H9 (cell line): ENCODE measurements around the gene LIX1. TPM values are rescaled to one million over a fixed set of nuclear protein-coding genes. Genes with fewer than 3 reads are reported as not detected.

ENCODE experiments used
- DNase-seq: peaks from one replicate; pipeline ENCODE4 v3.0.0-alpha.2; 2017
- H2AFZ ChIP-seq: one replicate; pipeline ENCODE4 v1.6.1; 2013; ENCODE audit warnings: mild to moderate bottlenecking, low read length, control low read depth, moderate library complexity
- H2AK5ac ChIP-seq: 2 replicates; pipeline ENCODE4 v1.6.1; 2013; ENCODE audit warnings: low read length, control low read depth, mixed read lengths; ENCODE audit not compliant: insufficient read length
- H2BK120ac ChIP-seq: one replicate; pipeline ENCODE4 v1.6.1; 2013; ENCODE audit warnings: low read depth, mild to moderate bottlenecking, low read length, control low read depth, inconsistent platforms; ENCODE audit not compliant: poor library complexity, severe bottlenecking
- H2BK12ac ChIP-seq: 2 replicates; pipeline ENCODE4 v1.6.1; 2013; ENCODE audit warnings: low read length, control low read depth, mixed read lengths, low read depth; ENCODE audit not compliant: insufficient read length
- H2BK15ac ChIP-seq: 2 replicates; pipeline ENCODE4 v1.6.1; 2013; ENCODE audit warnings: low read depth, low read length, control low read depth
- H2BK20ac ChIP-seq: one replicate; pipeline ENCODE4 v1.6.1; 2013; ENCODE audit warnings: low read depth, mild to moderate bottlenecking, low read length, control low read depth, inconsistent platforms; ENCODE audit not compliant: poor library complexity, severe bottlenecking
- H2BK5ac ChIP-seq: 2 replicates; pipeline ENCODE4 v1.6.1; 2013; ENCODE audit warnings: low read length, control low read depth, mixed read lengths; ENCODE audit not compliant: insufficient read length
- H3K14ac ChIP-seq: 2 replicates; pipeline ENCODE4 v1.6.1; 2013; ENCODE audit warnings: low read length, control low read depth; ENCODE audit not compliant: insufficient read depth
- H3K18ac ChIP-seq: 2 replicates; pipeline ENCODE4 v1.6.1; 2013; ENCODE audit warnings: low read depth, mild to moderate bottlenecking, mixed read lengths, low read length, control low read depth; ENCODE audit not compliant: insufficient read length
- H3K23ac ChIP-seq: 2 replicates; pipeline ENCODE4 v1.6.1; 2013; ENCODE audit warnings: low read length, control low read depth, mixed read lengths, low read depth; ENCODE audit not compliant: insufficient read length
- H3K23me2 ChIP-seq: 2 replicates; pipeline ENCODE4 v1.6.1; 2013; ENCODE audit warnings: low read depth, mild to moderate bottlenecking, mixed read lengths, low read length, control low read depth; ENCODE audit not compliant: insufficient read length, poor library complexity, severe bottlenecking
- H3K27ac ChIP-seq: 2 replicates; pipeline ENCODE4 v1.5.1; 2013; ENCODE audit warnings: low read length, control low read depth, mixed read lengths, low read depth; ENCODE audit not compliant: insufficient read length
- H3K27me3 ChIP-seq: 2 replicates; pipeline ENCODE4 v1.6.1; 2013; ENCODE audit warnings: low read length, control low read depth, inconsistent platforms; ENCODE audit not compliant: insufficient read depth
- H3K4ac ChIP-seq: 2 replicates; pipeline ENCODE4 v1.6.1; 2013; ENCODE audit warnings: low read depth, mild to moderate bottlenecking, control low read depth, inconsistent platforms, low read length, moderate library complexity
- H3K4me1 ChIP-seq: 2 replicates; pipeline ENCODE4 v1.6.1; 2013; ENCODE audit warnings: low read length, control low read depth, inconsistent platforms; ENCODE audit not compliant: insufficient read depth
- H3K4me2 ChIP-seq: 2 replicates; pipeline ENCODE4 v1.6.1; 2013; ENCODE audit warnings: low read length, control low read depth, mixed read lengths; ENCODE audit not compliant: insufficient read length, insufficient read depth
- H3K56ac ChIP-seq: 2 replicates; pipeline ENCODE4 v1.6.1; 2013; ENCODE audit warnings: low read depth, mild to moderate bottlenecking, mixed read lengths, low read length, control low read depth; ENCODE audit not compliant: insufficient read length
- H3K79me1 ChIP-seq: 2 replicates; pipeline ENCODE4 v1.6.1; 2013; ENCODE audit warnings: low read depth, mild to moderate bottlenecking, moderate library complexity, low read length, control low read depth, inconsistent platforms; ENCODE audit not compliant: insufficient read depth, poor library complexity, severe bottlenecking
- H3K79me2 ChIP-seq: 2 replicates; pipeline ENCODE4 v1.6.1; 2013; ENCODE audit warnings: low read length, control low read depth, inconsistent platforms; ENCODE audit not compliant: insufficient read depth
- H3K9ac ChIP-seq: 2 replicates; pipeline ENCODE4 v1.6.1; 2013; ENCODE audit warnings: low read length, control low read depth, mixed read lengths; ENCODE audit not compliant: insufficient read length; ENCODE audit errors: extremely low read depth
- H3K9me3 ChIP-seq: one replicate; pipeline ENCODE4 v1.6.1; 2013; ENCODE audit warnings: low read depth, low read length, inconsistent platforms; ENCODE audit not compliant: control insufficient read depth
- H3T11ph ChIP-seq: one replicate; pipeline ENCODE4 v1.6.1; 2013; ENCODE audit warnings: mild to moderate bottlenecking, low read length, control low read depth, inconsistent platforms
- H4K20me1 ChIP-seq: one replicate; pipeline ENCODE4 v1.6.1; 2013; ENCODE audit not compliant: control insufficient read depth, insufficient read length, insufficient read depth
- H4K5ac ChIP-seq: 2 replicates; pipeline ENCODE4 v1.6.1; 2013; ENCODE audit warnings: low read depth, mild to moderate bottlenecking, mixed read lengths, low read length, control low read depth; ENCODE audit not compliant: insufficient read length
- H4K8ac ChIP-seq: replicated peaks from 2 replicates; pipeline ENCODE4 v1.6.1; 2013; ENCODE audit warnings: low read length, control low read depth, mixed read lengths, low read depth; ENCODE audit not compliant: insufficient read length
- H4K91ac ChIP-seq: 2 replicates; pipeline ENCODE4 v1.6.1; 2013; ENCODE audit warnings: low read depth, mild to moderate bottlenecking, moderate library complexity, mixed read lengths, low read length, control low read depth; ENCODE audit not compliant: insufficient read length
- H3K27ac Mint-ChIP-seq, 3 experiments: 2 replicates in 2 of 3; 3 replicates in 1 of 3; pipeline ENCODE4 v1.8.0; 2020 to 2021; ENCODE audit warnings: mixed read lengths in 3 of 3, mild to moderate bottlenecking in 1 of 3, moderate library complexity in 1 of 3
- H3K27me3 Mint-ChIP-seq: 2 replicates; pipeline ENCODE4 v1.8.0; 2021; ENCODE audit warnings: low read depth, mild to moderate bottlenecking, moderate library complexity, mixed read lengths
- H3K36me3 Mint-ChIP-seq, 3 experiments: 2 replicates in 2 of 3; 3 replicates in 1 of 3; pipeline ENCODE4 v1.8.0; 2020 to 2021; ENCODE audit warnings: low read depth in 3 of 3, mixed read lengths in 3 of 3; ENCODE audit not compliant: insufficient read depth in 1 of 3
- H3K4me1 Mint-ChIP-seq, 2 experiments: 2 replicates each; pipeline ENCODE4 v1.8.0; 2020; ENCODE audit warnings: mixed read lengths in 2 of 2
- H3K4me3 Mint-ChIP-seq, 2 experiments: 2 replicates in 1 of 2; 3 replicates in 1 of 2; pipeline ENCODE4 v1.8.0; 2020 to 2021; ENCODE audit warnings: mild to moderate bottlenecking in 2 of 2, mixed read lengths in 2 of 2, moderate library complexity in 1 of 2
- H3K9me3 Mint-ChIP-seq, 2 experiments: 2 replicates in 1 of 2; 3 replicates in 1 of 2; pipeline ENCODE4 v1.8.0; 2020; ENCODE audit warnings: mild to moderate bottlenecking in 2 of 2, mixed read lengths in 2 of 2, moderate library complexity in 1 of 2
- total RNA-seq: library from RNA; stranded (reverse); gene quantifications from 2 replicates; pipeline ENCODE4 v1.2.1, GENCODE V29; 2021
- TF ChIP-seq, protein P1 (sequence below): fragments of 200-600 bp; sonication (generic); conservative IDR thresholded peaks from 3 replicates; pipeline ENCODE4 v1.8.0; 2021; ENCODE audit warnings: antibody characterized with exemption, mild to moderate bottlenecking

LIX1 gene
- total RNA-seq, 1 experiment from 2014 or later: 0.13 TPM

DNA sequence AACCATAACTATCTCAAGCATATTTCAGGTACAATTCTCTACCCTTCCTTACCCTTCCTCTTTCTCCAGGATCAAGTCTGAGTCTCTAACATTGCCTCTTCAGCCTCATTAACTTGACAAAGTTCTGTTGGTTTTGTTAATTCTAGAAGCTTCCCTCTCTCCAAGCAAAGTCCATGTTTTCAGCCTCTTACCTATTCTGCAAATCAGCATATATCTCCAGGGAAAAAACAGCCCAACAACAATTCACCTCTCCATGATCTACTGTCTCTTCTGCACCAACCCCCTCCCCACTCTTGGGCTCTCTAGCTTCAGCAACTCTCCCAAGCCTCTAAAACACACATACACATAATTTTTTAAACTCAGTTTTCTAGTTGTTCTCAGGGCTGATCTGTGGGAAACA is 72.2 kb downstream of the LIX1 start:
- TF ChIP-seq, protein P1, sequence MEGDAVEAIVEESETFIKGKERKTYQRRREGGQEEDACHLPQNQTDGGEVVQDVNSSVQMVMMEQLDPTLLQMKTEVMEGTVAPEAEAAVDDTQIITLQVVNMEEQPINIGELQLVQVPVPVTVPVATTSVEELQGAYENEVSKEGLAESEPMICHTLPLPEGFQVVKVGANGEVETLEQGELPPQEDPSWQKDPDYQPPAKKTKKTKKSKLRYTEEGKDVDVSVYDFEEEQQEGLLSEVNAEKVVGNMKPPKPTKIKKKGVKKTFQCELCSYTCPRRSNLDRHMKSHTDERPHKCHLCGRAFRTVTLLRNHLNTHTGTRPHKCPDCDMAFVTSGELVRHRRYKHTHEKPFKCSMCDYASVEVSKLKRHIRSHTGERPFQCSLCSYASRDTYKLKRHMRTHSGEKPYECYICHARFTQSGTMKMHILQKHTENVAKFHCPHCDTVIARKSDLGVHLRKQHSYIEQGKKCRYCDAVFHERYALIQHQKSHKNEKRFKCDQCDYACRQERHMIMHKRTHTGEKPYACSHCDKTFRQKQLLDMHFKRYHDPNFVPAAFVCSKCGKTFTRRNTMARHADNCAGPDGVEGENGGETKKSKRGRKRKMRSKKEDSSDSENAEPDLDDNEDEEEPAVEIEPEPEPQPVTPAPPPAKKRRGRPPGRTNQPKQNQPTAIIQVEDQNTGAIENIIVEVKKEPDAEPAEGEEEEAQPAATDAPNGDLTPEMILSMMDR: no peak
- H4K5ac ChIP-seq: no peak overlapping the region
- H2AFZ ChIP-seq: no peak overlapping the region
- H3K9me3 Mint-ChIP-seq: no peaks in the 10 kb centered on the region
- no peaks in the 10 kb centered on the region for H3K79me2 ChIP-seq
- no peak overlapping the region for H2BK12ac ChIP-seq
- no peaks in the 10 kb centered on the region; a peak in 1 of 7 replicates for H3K36me3 Mint-ChIP-seq
- no peak overlapping the region for H3K4me3 Mint-ChIP-seq
- H2BK20ac ChIP-seq: no peak overlapping the region
- H2BK15ac ChIP-seq: no peak overlapping the region
- DNase-seq: no peak
- no peak overlapping the region for H4K91ac ChIP-seq
- H3K56ac ChIP-seq: no peak overlapping the region
- no peak overlapping the region for H4K8ac ChIP-seq
- no peak overlapping the region for H3K4me2 ChIP-seq
- H3K14ac ChIP-seq: no peak overlapping the region
- H4K20me1 ChIP-seq: no peaks in the 10 kb centered on the region
- no peaks in the 10 kb centered on the region for H3K79me1 ChIP-seq
- no peaks in the 10 kb centered on the region for H3K27me3 Mint-ChIP-seq
- no peak overlapping the region for H3K27ac Mint-ChIP-seq
- H3K18ac ChIP-seq: no peak overlapping the region
- H3K27ac ChIP-seq: no peak overlapping the region
- H3K27me3 ChIP-seq: no peaks in the 10 kb centered on the region
- H2BK120ac ChIP-seq: no peak overlapping the region
- H3K23ac ChIP-seq: no peak overlapping the region
- no peaks in the 10 kb centered on the region for H3K9me3 ChIP-seq
- peaks cover 13 to 16% of the 10 kb centered on the region in 2 experiments for H3K4me1 Mint-ChIP-seq
- H3K4ac ChIP-seq: no peak overlapping the region
- no peak overlapping the region for H2AK5ac ChIP-seq
- H2BK5ac ChIP-seq: no peak overlapping the region
- H3K23me2 ChIP-seq: no peaks in the 10 kb centered on the region
- no peak overlapping the region for H3T11ph ChIP-seq
- H3K4me1 ChIP-seq: 0 out of 2 replicates have a peak, but pooled peaks cover 3% of the 10 kb centered on the region
- H3K9ac ChIP-seq: no peak overlapping the region
